ENCODE results near the gene FAM240B. TPM values are rescaled to one million over a fixed set of nuclear protein-coding genes. Genes with fewer than 3 reads are reported as not detected.

Gene FAM240B
- total and polyA plus RNA-seq, 2 of the 4 experiments (the other 2 are of a cell fraction), result not detected

GRCh38 chr9:38690574-38690973 is 29.4 kb downstream of the FAM240B start:
- no peak overlapping the region for H4K5ac ChIP-seq (ENCODE audit: low read depth, low read length)
- no peak overlapping the region for H2BK120ac ChIP-seq (ENCODE audit: low read depth, low read length)
- no peak overlapping the region for H3K56ac ChIP-seq (ENCODE audit: extremely low read depth, insufficient read depth, low read length)
- H2BK5ac ChIP-seq (ENCODE audit: low read depth, low read length, poor library complexity, severe bottlenecking), result no peak overlapping the region
- ChIA-PET CTCF (no interaction called here), POLR2A (ENCODE audit: unreplicated experiment) (no interaction called here)
- H3K4ac ChIP-seq (ENCODE audit: low read depth, low read length), result no peak overlapping the region
- ATAC-seq (ENCODE audit: low read depth) (no peak), DNase-seq (no peak)
- H4K91ac ChIP-seq (ENCODE audit: insufficient read depth, low read depth, low read length), result no peak overlapping the region
- H3K23ac ChIP-seq (ENCODE audit: low read depth, low read length), result no peak overlapping the region
- no peak overlapping the region for H3K18ac ChIP-seq (ENCODE audit: low read depth, low read length)
- H2AFZ ChIP-seq (replicated peaks; ENCODE audit: low read length, poor library complexity), result no peak overlapping the region
- H3K79me1 ChIP-seq (ENCODE audit: low read depth in 1 of 2, low read length in 2 of 2), result no peaks in the 10 kb centered on the region
- H3K9ac ChIP-seq (ENCODE audit: low read depth, low read length), result no peak overlapping the region
- BruUV-seq (replicated peaks), result no TSS peak
- H2AK9ac ChIP-seq (replicated peaks; ENCODE audit: low read depth, low read length, poor library complexity), result no peak overlapping the region
- no peak overlapping the region for H3K14ac ChIP-seq (replicated peaks; ENCODE audit: low read depth, low read length)
- in situ Hi-C loops (cut with MboI; ENCODE audit: low sequenced_read_pairs) (no loop called here), intact Hi-C loops (cut with micrococcal nuclease) (no loop called here), dilution Hi-C loops (cut with HindIII; ENCODE audit: low sequenced_read_pairs, unreplicated experiment) (no loop called here)
- H3K4me2 ChIP-seq (ENCODE audit: low read depth, low read length), result no peak overlapping the region
- H3K27me3 ChIP-seq (ENCODE audit: control insufficient read depth, insufficient read depth, low read length), result no peaks in the 10 kb centered on the region; the same call in 1 of the 2 replicates
- no peaks in the 10 kb centered on the region for H3K4me1 ChIP-seq (ENCODE audit: control insufficient read depth, insufficient read depth, low read length)
- no peak overlapping the region for H2BK15ac ChIP-seq (ENCODE audit: low read depth, low read length)
- H3K9me1 ChIP-seq (ENCODE audit: insufficient read depth, low read length), result no peaks in the 10 kb centered on the region; the same call in 1 of the 2 replicates
- no peak overlapping the region for H3K4me3 ChIP-seq (ENCODE audit: insufficient read depth, low read depth, low read length)
- 0% methylated on average over 1 of the region's 3 CpGs; no CpG with 5 or more reads in 1 of the 2 experiments for WGBS, 2 experiments (ENCODE audit: extremely low coverage in 2 of 2, insufficient read length in 1 of 2)
- H2AK5ac ChIP-seq (ENCODE audit: low read depth, low read length), result no peak overlapping the region
- H3K9me3 ChIP-seq (ENCODE audit: control insufficient read depth, insufficient read depth, low read length), result no peaks in the 10 kb centered on the region
- no peak overlapping the region for H2BK20ac ChIP-seq (ENCODE audit: low read depth, low read length)
- H3K36me3 ChIP-seq (ENCODE audit: control insufficient read depth, insufficient read depth, low read length), result no peaks in the 10 kb centered on the region
- H4K20me1 ChIP-seq (ENCODE audit: insufficient read depth, low read length), result no peaks in the 10 kb centered on the region
- no peak for TF ChIP-seq RFX5 (IDR thresholded peaks at IDR 0.05; ENCODE audit: low read depth, low read length)
- no peak for TF ChIP-seq SMC3 (IDR thresholded peaks at IDR 0.05; ENCODE audit: low read depth, low read length)
- no peak for TF ChIP-seq FOS (IDR thresholded peaks at IDR 0.05; ENCODE audit: low read depth, low read length)
- TF ChIP-seq NFE2L2 (IDR thresholded peaks at IDR 0.05; ENCODE audit: low read depth, low read length), result no peak
- TF ChIP-seq RAD21 (IDR thresholded peaks at IDR 0.05; ENCODE audit: low read length), result no peak
- no peak for TF ChIP-seq POLR2A (IDR thresholded peaks at IDR 0.05; ENCODE audit: low read depth, low read length)
- TF ChIP-seq MXI1 (IDR thresholded peaks at IDR 0.05; ENCODE audit: borderline replicate concordance, low read depth, low read length), result no peak
- TF ChIP-seq MAFK (IDR thresholded peaks at IDR 0.05; ENCODE audit: low read depth, low read length), result no peak
- no peak overlapping the region for H4K8ac ChIP-seq (ENCODE audit: low read depth in 2 of 2, low read length in 2 of 2)
- no peak overlapping the region for H3K27ac ChIP-seq (ENCODE audit: insufficient read depth, low read length)
